ENCODE measurements around the gene LPP.

DNA sequence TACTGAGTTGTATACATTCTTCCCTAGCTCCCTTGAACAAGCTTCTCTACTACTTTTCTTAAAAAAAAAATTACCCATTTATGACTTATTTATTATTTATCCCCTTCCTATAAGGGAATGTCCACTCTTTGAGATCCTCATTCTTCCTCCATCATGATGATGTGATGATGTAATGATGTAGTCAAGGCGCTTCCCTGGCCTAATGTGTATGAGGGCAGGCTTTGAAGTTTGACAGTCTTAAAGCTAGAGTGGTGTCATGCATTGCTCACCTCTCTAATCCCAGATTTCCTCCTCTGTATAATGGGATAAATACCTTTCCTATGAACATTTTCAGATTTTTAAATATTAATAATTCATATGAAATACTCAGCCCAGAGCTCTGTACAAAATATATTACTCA lies 531.8 kb downstream of the LPP start:
- TF ChIP-seq CTCF (IDR thresholded peaks at IDR 0.05; ENCODE audit: low read depth, low read length, poor library complexity, severe bottlenecking) (no peak), EZH2phosphoT487 (IDR thresholded peaks at IDR 0.05; ENCODE audit: borderline replicate concordance, low read length) (no peak)
